Colonic mucosa (tissue), 4 donors: ENCODE data around the gene LCAT. TPM values are rescaled to one million over a fixed set of nuclear protein-coding genes. Genes with fewer than 3 reads are reported as not detected.
"Not testable (repeated sequence)": the region's sequence is repeated elsewhere in the genome, so short reads cannot be mapped to it uniquely, and the experiment has no call there.

ENCODE experiments used
- DNase-seq: peaks from one replicate; pipeline ENCODE4 v3.0.0-alpha.2; 2020
- H3K27ac ChIP-seq: fragments of 200-600 bp; one replicate; pipeline ENCODE4 v1.8.0; 2021
- H3K27me3 ChIP-seq: fragments of 200-600 bp; one replicate; pipeline ENCODE4 v1.8.0; 2021
- H3K36me3 ChIP-seq: fragments of 200-600 bp; one replicate; pipeline ENCODE4 v1.8.0; 2021
- H3K4me1 ChIP-seq: fragments of 200-600 bp; one replicate; pipeline ENCODE4 v1.8.0; 2021; ENCODE audit warnings: mild to moderate bottlenecking
- H3K4me3 ChIP-seq: fragments of 200-600 bp; one replicate; pipeline ENCODE4 v1.8.0; 2021
- H3K9ac ChIP-seq, 2 donors: one replicate each; pipeline ENCODE4 v1.7.0; 2013; ENCODE audit warnings: control low read depth in 2 of 2, low read depth in 2 of 2, low read length in 2 of 2
- H3K9me3 ChIP-seq: fragments of 200-600 bp; one replicate; pipeline ENCODE4 v1.8.0; 2021
- intact Hi-C: fragments of 100-400 bp; cut with DNase I; formaldehyde crosslinking; loops from one replicate; pipeline ENCODE4 v1.14.1; 2022
- total RNA-seq, 2 donors: library from RNA; stranded (reverse); fragmentation: NEBNext Ultra II Directional in 1 of 2; extraction: Animal tissue kit (Norgen Biotek cat#: 25700) in 1 of 2; gene quantifications; one replicate each; pipeline ENCODE4 v1.2.1, GENCODE V29; 2021
- TF ChIP-seq, protein P1 (sequence below): fragments of 200-600 bp; IDR thresholded peaks from one replicate; pipeline ENCODE4 v1.8.0; 2022; ENCODE audit warnings: antibody characterized with exemption, mild to moderate bottlenecking
- donor health status: healthy.
- donor health status: DM: no; HTN: no; CAD: no.
- donor health status: DM: no; HTN: no; CAD: no.

LCAT gene
- total RNA-seq, 2 donors from 2014 or later: 3.4 to 3.6 TPM

DNA sequence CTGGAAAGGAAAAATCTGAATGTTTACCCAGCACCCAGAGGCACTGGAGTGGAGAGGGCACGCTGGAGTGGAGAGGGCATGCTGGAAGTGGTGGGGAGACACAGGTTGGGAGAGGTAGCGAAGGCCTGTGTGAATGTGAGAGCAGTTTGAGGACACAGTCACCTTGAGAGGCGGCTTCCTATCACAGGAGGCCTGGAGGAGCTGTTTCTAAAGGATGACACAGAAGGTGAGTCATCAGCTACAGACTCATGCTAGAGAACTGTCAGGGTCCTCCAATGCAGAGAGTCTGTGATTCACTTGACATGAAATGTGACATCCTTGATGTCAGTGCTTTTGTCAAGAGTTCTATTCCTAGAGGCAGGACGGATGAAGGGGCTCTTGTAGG, 26.1 kb downstream of the LCAT start:
- Histone ChIP-seq H3K36me3 (no peaks in the 10 kb centered on the region), H3K27me3 (no peaks in the 10 kb centered on the region), H3K9ac (no peak overlapping the region), H3K9me3 (no peaks in the 10 kb centered on the region), H3K27ac (no peak overlapping the region), H3K4me3 (no peak overlapping the region), H3K4me1 (no peaks in the 10 kb centered on the region)
- intact Hi-C loops: no loop called here
- TF ChIP-seq, protein P1, sequence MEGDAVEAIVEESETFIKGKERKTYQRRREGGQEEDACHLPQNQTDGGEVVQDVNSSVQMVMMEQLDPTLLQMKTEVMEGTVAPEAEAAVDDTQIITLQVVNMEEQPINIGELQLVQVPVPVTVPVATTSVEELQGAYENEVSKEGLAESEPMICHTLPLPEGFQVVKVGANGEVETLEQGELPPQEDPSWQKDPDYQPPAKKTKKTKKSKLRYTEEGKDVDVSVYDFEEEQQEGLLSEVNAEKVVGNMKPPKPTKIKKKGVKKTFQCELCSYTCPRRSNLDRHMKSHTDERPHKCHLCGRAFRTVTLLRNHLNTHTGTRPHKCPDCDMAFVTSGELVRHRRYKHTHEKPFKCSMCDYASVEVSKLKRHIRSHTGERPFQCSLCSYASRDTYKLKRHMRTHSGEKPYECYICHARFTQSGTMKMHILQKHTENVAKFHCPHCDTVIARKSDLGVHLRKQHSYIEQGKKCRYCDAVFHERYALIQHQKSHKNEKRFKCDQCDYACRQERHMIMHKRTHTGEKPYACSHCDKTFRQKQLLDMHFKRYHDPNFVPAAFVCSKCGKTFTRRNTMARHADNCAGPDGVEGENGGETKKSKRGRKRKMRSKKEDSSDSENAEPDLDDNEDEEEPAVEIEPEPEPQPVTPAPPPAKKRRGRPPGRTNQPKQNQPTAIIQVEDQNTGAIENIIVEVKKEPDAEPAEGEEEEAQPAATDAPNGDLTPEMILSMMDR: no peak
- no peak for DNase-seq

DNA sequence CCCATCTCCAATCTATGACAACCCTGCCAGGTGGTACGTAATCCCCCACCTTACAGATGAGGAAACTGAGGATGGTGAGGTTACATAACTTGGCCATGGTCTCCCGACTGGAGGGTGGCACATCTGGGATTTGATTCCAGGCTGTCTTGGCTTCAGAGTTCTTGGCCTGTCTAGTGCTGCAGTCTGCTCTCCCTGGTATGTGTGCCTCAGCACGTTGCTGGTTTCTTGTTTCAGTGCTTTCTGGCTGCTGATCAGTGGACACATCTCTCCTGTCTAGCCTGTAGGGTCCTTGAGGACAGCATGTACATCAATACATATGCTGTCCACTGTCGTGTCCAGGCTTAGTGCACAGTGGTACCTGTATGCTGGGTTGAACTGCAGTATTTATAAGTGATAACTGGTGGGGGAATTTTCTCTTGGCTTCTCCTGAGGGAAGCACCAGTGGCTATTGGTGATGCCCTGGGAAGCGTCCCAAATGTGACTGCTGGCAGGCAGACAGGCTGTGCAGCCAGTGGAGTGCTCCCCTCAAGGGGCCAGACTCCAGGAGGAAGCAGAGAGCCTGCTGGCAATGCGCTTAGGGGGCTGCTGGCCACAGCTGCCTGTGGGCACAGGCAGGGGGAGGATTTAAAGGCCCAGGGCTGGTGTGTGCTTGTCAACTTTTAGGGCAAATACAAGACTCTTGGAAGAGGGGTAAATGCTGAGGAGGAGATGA, 26.6 kb downstream of the LCAT start:
- no peak for DNase-seq
- Histone ChIP-seq H3K9me3 (no peaks in the 10 kb centered on the region), H3K9ac (no peak overlapping the region), H3K36me3 (no peaks in the 10 kb centered on the region), H3K4me1 (no peaks in the 10 kb centered on the region), H3K4me3 (no peak overlapping the region), H3K27ac (no peak overlapping the region), H3K27me3 (no peaks in the 10 kb centered on the region)
- intact Hi-C loops: no loop called here
- TF ChIP-seq, protein P1: no peak

DNA sequence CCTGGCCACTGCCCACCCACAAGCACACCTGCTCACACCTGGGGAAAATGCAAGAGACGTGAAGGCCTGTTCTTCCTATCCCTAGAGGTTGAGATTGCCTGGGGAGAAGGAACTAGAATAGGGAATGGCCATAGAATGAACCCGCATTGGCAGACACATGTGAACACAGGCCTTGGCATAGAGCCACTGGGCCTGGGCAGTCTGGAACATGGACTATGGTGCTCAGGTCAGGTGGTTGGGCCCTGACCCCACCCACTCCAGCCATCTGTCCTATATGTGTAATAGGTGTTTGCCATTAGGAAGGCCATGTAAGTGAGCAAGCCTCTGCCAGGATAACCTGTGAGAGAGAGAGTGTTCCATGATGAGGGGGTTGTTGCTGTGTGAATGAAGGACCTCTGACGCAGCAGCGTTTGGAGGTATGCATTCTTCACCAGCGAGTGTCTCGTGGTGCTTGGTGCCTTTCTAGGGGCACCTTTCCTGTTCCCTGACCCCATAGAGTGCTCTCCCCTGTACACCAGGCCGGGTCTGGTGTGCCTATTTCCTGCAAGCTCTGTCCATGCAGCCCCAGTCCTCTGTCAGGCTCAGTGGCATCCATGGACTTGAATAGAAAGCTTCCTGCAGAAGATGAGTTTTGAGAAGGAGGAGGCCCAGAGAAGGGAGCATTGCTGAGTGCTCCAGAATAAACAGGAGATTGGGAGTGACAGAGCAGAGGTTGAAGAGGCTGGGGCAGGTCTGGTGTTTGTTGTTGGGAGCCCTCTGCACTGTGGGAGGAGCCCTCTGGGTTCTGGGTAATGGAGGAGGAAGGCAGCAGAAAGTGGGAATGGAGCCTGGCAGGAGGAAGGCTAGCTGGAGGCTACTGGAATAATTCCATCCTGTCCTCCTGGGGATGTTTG, 27.8 kb downstream of the LCAT start:
- H3K27ac ChIP-seq: no peak overlapping the region
- H3K36me3 ChIP-seq: no peaks in the 10 kb centered on the region
- intact Hi-C loops: no loop called here
- H3K4me1 ChIP-seq: no peaks in the 10 kb centered on the region
- TF ChIP-seq, protein P1: no peak
- no peak for DNase-seq
- H3K4me3 ChIP-seq: no peak overlapping the region
- H3K9me3 ChIP-seq: no peaks in the 10 kb centered on the region
- H3K27me3 ChIP-seq: no peaks in the 10 kb centered on the region
- H3K9ac ChIP-seq: no peak overlapping the region

DNA sequence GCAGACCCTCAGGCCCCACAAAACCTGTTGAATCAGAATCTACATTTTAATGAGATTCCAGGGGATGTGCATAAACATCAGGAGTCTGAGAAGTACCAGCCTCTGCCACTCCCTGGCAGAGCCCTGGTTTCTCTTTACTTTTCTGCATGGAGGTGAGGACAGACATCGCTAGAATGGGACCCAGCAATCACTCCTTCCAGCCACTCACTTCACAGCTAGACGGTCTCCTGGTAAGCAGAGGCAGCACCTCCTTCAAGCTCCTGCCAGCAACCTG, 28.5 kb downstream of the LCAT start:
- H3K9me3 ChIP-seq, H3K36me3 ChIP-seq, H3K27ac ChIP-seq, H3K4me1 ChIP-seq, DNase-seq, H3K27me3 ChIP-seq, H3K9ac ChIP-seq, intact Hi-C loops, H3K4me3 ChIP-seq: not testable (repeated sequence)

DNA sequence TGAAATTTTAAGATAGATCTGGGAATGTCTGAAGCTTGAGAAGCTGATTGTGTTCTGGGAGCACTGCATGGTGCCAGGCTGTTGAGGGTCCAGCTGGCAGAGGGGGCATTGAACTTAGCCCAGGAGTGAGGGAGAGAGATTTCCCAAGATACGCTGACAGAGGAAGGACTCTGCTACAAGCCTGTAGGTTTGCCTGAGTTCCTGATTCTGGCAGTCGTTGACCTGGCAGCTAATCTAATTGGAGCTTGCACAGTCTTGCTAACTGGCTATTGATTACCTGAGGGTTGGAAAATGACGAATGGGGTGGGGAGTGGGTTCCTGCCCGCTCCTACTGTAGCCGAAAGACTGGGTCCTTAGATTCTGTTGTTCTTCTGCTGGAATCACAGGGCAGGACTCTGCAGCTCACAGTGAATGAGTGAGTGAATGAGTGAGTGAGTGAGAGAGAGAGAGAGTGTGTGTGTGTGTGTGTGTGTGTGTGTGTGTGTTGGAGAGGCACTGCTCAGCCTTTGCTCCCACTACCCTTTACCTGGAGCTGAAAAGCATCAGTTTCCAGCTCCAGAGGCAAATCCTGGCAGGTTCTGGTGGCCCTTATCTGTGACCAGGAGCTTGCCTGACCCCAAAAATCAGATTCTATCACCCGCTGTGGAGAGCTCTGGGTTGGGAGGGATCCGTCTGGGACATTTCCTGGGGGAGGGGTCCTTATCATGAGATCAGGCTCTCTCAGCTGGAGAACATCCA, 29.0 kb downstream of the LCAT start:
- H3K9me3 ChIP-seq: no peaks in the 10 kb centered on the region
- H3K4me3 ChIP-seq: no peak overlapping the region
- no peaks in the 10 kb centered on the region for H3K4me1 ChIP-seq
- H3K9ac ChIP-seq: no peak overlapping the region
- TF ChIP-seq, protein P1: no peak
- no peak for DNase-seq
- H3K27me3 ChIP-seq: no peaks in the 10 kb centered on the region
- H3K27ac ChIP-seq: no peak overlapping the region
- H3K36me3 ChIP-seq: peaks cover 5% of the 10 kb centered on the region
- intact Hi-C loops: no loop called here
